Activated naive CD8-positive, alpha-beta T cell treated with anti-CD3 and anti-CD28 coated beads for 36 hours (primary cell): ENCODE results near the gene ZBED6. TPM values are rescaled to one million over a fixed set of nuclear protein-coding genes. Genes with fewer than 3 reads are reported as not detected.
A peak's percentile ranks its signal among the peaks of the same experiment; 100 is the strongest.
"Not testable (repeated sequence)": the region's sequence is repeated elsewhere in the genome, so short reads cannot be mapped to it uniquely, and the experiment has no call there.

Experiments used
- DNase-seq: peaks from one replicate; pipeline ENCODE4 v3.0.0; 2021
- H3K27ac Mint-ChIP-seq: one replicate; pipeline ENCODE4 v1.8.0; 2022; ENCODE audit warnings: mild to moderate bottlenecking, moderate library complexity, mixed read lengths
- H3K27me3 Mint-ChIP-seq: one replicate; pipeline ENCODE4 v1.8.0; 2022; ENCODE audit warnings: mild to moderate bottlenecking, mixed read lengths
- H3K36me3 Mint-ChIP-seq: one replicate; pipeline ENCODE4 v1.8.0; 2021; ENCODE audit warnings: mild to moderate bottlenecking, mixed read lengths
- H3K4me1 Mint-ChIP-seq: one replicate; pipeline ENCODE4 v1.8.0; 2021; ENCODE audit warnings: mixed read lengths
- H3K4me3 Mint-ChIP-seq: one replicate; pipeline ENCODE4 v1.8.0; 2022; ENCODE audit warnings: mild to moderate bottlenecking, moderate library complexity, mixed read lengths
- H3K9me3 Mint-ChIP-seq: one replicate; pipeline ENCODE4 v1.8.0; 2022; ENCODE audit warnings: mixed read lengths
- total RNA-seq, 2 experiments: library from RNA; stranded (reverse); gene quantifications; one replicate each; pipeline ENCODE4 v1.2.3, GENCODE V29; 2021

Gene ZBED6
- total RNA-seq, 2 experiments from 2014 or later: 11.5 to 12.5 TPM

- H3K4me3 Mint-ChIP-seq: peak overlapping the region; percentile 95
- peaks cover 54% of the 10 kb centered on the region for H3K4me1 Mint-ChIP-seq
- H3K27me3 Mint-ChIP-seq: no peaks in the 10 kb centered on the region
- peaks cover 7% of the 10 kb centered on the region for H3K9me3 Mint-ChIP-seq
- no peak for DNase-seq
- H3K36me3 Mint-ChIP-seq: peaks cover 48% of the 10 kb centered on the region
- H3K27ac Mint-ChIP-seq: no peak overlapping the region
Measured at GRCh38 chr1:203797948-203798655, 2.7 kb downstream of the ZBED6 start.

GRCh38 chr1:203799157-203799556 lies 3.7 kb downstream of the ZBED6 start:
- H3K4me1 Mint-ChIP-seq: peaks cover 58% of the 10 kb centered on the region
- H3K27me3 Mint-ChIP-seq: no peaks in the 10 kb centered on the region
- H3K27ac Mint-ChIP-seq: no peak overlapping the region
- H3K9me3 Mint-ChIP-seq: peaks cover 7% of the 10 kb centered on the region
- peaks cover 57% of the 10 kb centered on the region for H3K36me3 Mint-ChIP-seq
- no peak overlapping the region for H3K4me3 Mint-ChIP-seq
- DNase-seq: no peak

- no peak overlapping the region for H3K27ac Mint-ChIP-seq
- H3K36me3 Mint-ChIP-seq: peaks cover 65% of the 10 kb centered on the region
- H3K4me3 Mint-ChIP-seq: no peak overlapping the region
- H3K9me3 Mint-ChIP-seq: peaks cover 7% of the 10 kb centered on the region
- DNase-seq: no peak
- H3K4me1 Mint-ChIP-seq: peaks cover 59% of the 10 kb centered on the region
- H3K27me3 Mint-ChIP-seq: no peaks in the 10 kb centered on the region
Measured at GRCh38 chr1:203799971-203800370, 4.5 kb downstream of the ZBED6 start.

- no peak overlapping the region for H3K4me3 Mint-ChIP-seq
- no peak overlapping the region for H3K27ac Mint-ChIP-seq
- no peak for DNase-seq
- H3K4me1 Mint-ChIP-seq: peaks cover 29% of the 10 kb centered on the region
- H3K27me3 Mint-ChIP-seq: no peaks in the 10 kb centered on the region
- H3K9me3 Mint-ChIP-seq: no peaks in the 10 kb centered on the region
- peaks cover 47% of the 10 kb centered on the region for H3K36me3 Mint-ChIP-seq
Measured at GRCh38 chr1:203805689-203806088, 10.3 kb downstream of the ZBED6 start.

- Mint-ChIP-seq H3K36me3 (peaks cover 55% of the 10 kb centered on the region), H3K9me3 (no peaks in the 10 kb centered on the region), H3K27ac (no peak overlapping the region), H3K4me1 (peaks cover 26% of the 10 kb centered on the region), H3K27me3 (no peaks in the 10 kb centered on the region), H3K4me3 (no peak overlapping the region)
- no peak for DNase-seq
Measured at GRCh38 chr1:203807196-203807595, 11.8 kb downstream of the ZBED6 start.

GRCh38 chr1:203813581-203814341 lies 18.3 kb downstream of the ZBED6 start:
- peaks cover 39% of the 10 kb centered on the region for H3K36me3 Mint-ChIP-seq

GRCh38 chr1:203818399-203818798 lies 23.0 kb downstream of the ZBED6 start:
- Mint-ChIP-seq H3K4me1 (peaks cover 20% of the 10 kb centered on the region), H3K9me3 (no peaks in the 10 kb centered on the region), H3K4me3 (no peak overlapping the region), H3K27me3 (no peaks in the 10 kb centered on the region), H3K27ac (no peak overlapping the region), H3K36me3 (peaks cover 28% of the 10 kb centered on the region)
- no peak for DNase-seq

More at GRCh38 chr1:203813581-203814341, 18.3 kb downstream of the ZBED6 start:
- no peak overlapping the region for H3K27ac Mint-ChIP-seq
- no peak for DNase-seq
- H3K4me1 Mint-ChIP-seq: peaks cover 18% of the 10 kb centered on the region
- H3K4me3 Mint-ChIP-seq: no peak overlapping the region
- H3K27me3 Mint-ChIP-seq: no peaks in the 10 kb centered on the region
- no peaks in the 10 kb centered on the region for H3K9me3 Mint-ChIP-seq

- peaks cover 28% of the 10 kb centered on the region for H3K36me3 Mint-ChIP-seq
- no peak overlapping the region for H3K4me3 Mint-ChIP-seq
- no peak for DNase-seq
- H3K9me3 Mint-ChIP-seq: no peaks in the 10 kb centered on the region
- H3K4me1 Mint-ChIP-seq: peaks cover 16% of the 10 kb centered on the region
- no peaks in the 10 kb centered on the region for H3K27me3 Mint-ChIP-seq
- H3K27ac Mint-ChIP-seq: no peak overlapping the region
Measured at GRCh38 chr1:203823306-203823705, 27.9 kb downstream of the ZBED6 start.

- H3K27me3 Mint-ChIP-seq: no peaks in the 10 kb centered on the region
- H3K4me3 Mint-ChIP-seq: no peak overlapping the region
- no peak overlapping the region for H3K27ac Mint-ChIP-seq
- peaks cover 30% of the 10 kb centered on the region for H3K36me3 Mint-ChIP-seq
- H3K4me1 Mint-ChIP-seq: peaks cover 13% of the 10 kb centered on the region
- no peak for DNase-seq
- H3K9me3 Mint-ChIP-seq: no peaks in the 10 kb centered on the region
Measured at GRCh38 chr1:203826175-203826574, 30.8 kb downstream of the ZBED6 start.

GRCh38 chr1:203828002-203828401 lies 32.6 kb downstream of the ZBED6 start:
- H3K27ac Mint-ChIP-seq: no peak overlapping the region
- peaks cover 9% of the 10 kb centered on the region for H3K4me1 Mint-ChIP-seq
- H3K36me3 Mint-ChIP-seq: peaks cover 25% of the 10 kb centered on the region
- no peak overlapping the region for H3K4me3 Mint-ChIP-seq
- no peak for DNase-seq
- H3K9me3 Mint-ChIP-seq: no peaks in the 10 kb centered on the region
- no peaks in the 10 kb centered on the region for H3K27me3 Mint-ChIP-seq

- no peak overlapping the region for H3K27ac Mint-ChIP-seq
- no peak for DNase-seq
- H3K27me3 Mint-ChIP-seq: no peaks in the 10 kb centered on the region
- peaks cover 9% of the 10 kb centered on the region for H3K4me1 Mint-ChIP-seq
- no peaks in the 10 kb centered on the region for H3K9me3 Mint-ChIP-seq
- peaks cover 25% of the 10 kb centered on the region for H3K36me3 Mint-ChIP-seq
- no peak overlapping the region for H3K4me3 Mint-ChIP-seq
Measured at GRCh38 chr1:203828503-203828902, 33.1 kb downstream of the ZBED6 start.

- H3K27me3 Mint-ChIP-seq, H3K4me3 Mint-ChIP-seq, H3K4me1 Mint-ChIP-seq, H3K9me3 Mint-ChIP-seq, DNase-seq: not testable (repeated sequence)
- Mint-ChIP-seq H3K36me3 (peaks cover 25% of the 10 kb centered on the region), H3K27ac (peak overlapping the region; percentile 31)
Measured at GRCh38 chr1:203829247-203829646, 33.8 kb downstream of the ZBED6 start.

- H3K9me3 Mint-ChIP-seq: no peaks in the 10 kb centered on the region
- H3K4me3 Mint-ChIP-seq: no peak overlapping the region
- no peak overlapping the region for H3K27ac Mint-ChIP-seq
- H3K27me3 Mint-ChIP-seq: no peaks in the 10 kb centered on the region
- no peaks in the 10 kb centered on the region for H3K4me1 Mint-ChIP-seq
- DNase-seq: no peak
- peaks cover 32% of the 10 kb centered on the region for H3K36me3 Mint-ChIP-seq
Measured at GRCh38 chr1:203835476-203835875, 40.1 kb downstream of the ZBED6 start.

GRCh38 chr1:203839081-203839480 lies 43.7 kb downstream of the ZBED6 start:
- H3K36me3 Mint-ChIP-seq: peaks cover 49% of the 10 kb centered on the region
- no peaks in the 10 kb centered on the region for H3K4me1 Mint-ChIP-seq
- H3K9me3 Mint-ChIP-seq: peaks cover 2% of the 10 kb centered on the region
- no peaks in the 10 kb centered on the region for H3K27me3 Mint-ChIP-seq
- no peak overlapping the region for H3K4me3 Mint-ChIP-seq
- H3K27ac Mint-ChIP-seq: no peak overlapping the region
- DNase-seq: no peak

GRCh38 chr1:203840208-203840808 lies 44.9 kb downstream of the ZBED6 start:
- DNase-seq: no peak
- peaks cover 45% of the 10 kb centered on the region for H3K36me3 Mint-ChIP-seq
- H3K4me3 Mint-ChIP-seq: no peak overlapping the region
- peaks cover 2% of the 10 kb centered on the region for H3K9me3 Mint-ChIP-seq
- no peaks in the 10 kb centered on the region for H3K27me3 Mint-ChIP-seq
- H3K27ac Mint-ChIP-seq: no peak overlapping the region
- H3K4me1 Mint-ChIP-seq: no peaks in the 10 kb centered on the region
